ENCODE results near the gene ADGRL3.

Gene ADGRL3
- 0 to 5.6 (median 0.03) reads per million in 17 experiments for total RNA-seq

DNA sequence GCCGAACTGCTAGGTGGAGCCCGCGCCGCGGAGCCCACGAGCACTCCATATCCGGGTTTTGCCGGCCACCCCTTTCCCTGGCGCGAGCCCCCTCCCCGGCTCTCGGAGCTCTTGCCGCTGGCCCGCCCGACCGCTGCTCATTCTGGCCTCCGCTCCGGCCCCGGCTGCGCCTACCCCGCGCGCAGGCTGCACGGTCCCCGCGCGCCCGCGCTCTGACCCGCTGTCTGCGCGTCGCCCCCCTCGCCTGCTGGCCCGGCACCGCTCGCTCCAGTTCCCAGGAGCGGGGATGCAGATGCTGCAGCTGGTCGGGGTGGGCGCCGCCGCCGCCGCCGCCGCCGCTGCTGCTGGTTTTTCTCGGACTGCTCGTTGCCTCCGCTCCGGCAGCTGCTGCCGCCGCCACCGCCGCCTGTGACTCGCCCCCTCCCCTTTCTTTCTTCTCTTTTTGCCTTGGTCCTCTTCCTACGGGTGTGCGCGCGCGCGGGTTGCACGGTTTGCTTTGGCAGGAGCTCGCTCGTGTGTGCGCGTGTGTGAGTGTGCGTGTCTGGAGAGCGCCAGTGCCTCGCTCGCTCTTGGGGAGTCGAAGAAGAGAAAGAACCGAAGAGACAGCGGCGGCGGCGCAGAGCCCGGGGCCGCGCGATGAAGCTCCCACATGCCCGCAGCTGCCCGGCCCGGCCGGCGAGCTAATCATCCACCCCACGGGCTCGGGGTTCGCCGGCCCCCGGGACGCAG lies at the start of gene ADGRL3:
TSS of gene ADGRL3 (plus strand) at position 140 of the 729 bp plus-strand sequence.
- peak in 2 of 4 experiments; percentile 9 for DNase-seq

DNA sequence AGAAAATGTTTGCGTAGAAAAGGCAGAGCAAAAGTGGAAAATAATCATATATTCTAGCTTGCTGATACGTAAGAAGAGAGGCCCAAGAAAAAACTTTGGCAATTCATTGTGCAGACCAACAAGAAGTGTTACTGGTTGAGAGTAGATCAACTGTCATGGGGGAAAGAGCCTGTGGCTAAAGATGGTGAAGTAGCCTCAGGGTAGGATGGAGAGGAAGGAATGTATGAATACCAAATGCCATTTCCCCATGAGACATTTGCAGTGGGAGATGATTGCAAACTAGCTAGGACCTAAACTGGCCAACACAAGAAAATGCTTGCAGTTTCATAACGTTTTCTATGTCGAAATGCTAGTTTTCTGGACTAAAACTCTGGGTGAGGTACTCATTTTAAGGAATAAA lies 47.7 kb upstream of the ADGRL3 start:
- no peak for DNase-seq

DNA sequence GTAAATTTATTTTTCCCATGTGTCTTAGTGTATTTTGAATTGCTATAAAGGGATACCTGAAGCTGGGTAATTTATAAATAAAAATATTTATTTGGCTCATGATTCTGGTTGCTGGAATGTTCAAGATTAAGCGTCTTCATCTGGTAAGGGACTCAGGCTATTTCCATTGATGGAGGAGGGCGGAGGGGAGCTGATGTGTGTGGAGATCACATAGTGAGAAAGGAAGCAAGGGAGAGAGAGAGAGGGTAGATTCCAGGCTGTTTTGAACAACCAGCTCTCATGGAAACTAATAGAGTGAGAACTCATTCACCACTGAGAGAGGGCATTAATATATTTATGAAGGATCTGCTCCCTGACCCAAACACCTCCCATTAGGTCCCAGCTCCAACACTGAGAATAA lies 39.6 kb upstream of the ADGRL3 start:
- no peak for DNase-seq

DNA sequence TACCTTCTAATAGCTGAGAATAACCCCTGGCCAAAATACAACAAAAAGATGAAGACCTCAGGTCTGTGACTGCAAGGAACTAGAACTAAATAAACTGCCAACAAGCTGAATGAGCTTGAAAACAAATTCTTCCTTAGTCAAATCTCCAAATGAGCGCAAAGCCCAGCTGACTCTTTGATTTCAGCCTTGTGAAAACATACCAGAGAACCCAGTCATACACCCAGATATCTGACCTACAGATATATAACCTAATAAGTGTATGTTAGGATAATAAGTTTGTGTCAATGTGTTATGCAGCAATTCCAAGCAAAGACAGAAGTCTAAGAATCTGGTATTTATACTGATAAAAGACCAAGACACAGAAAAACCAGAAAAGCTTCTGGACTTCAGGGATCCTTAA lies 38.0 kb upstream of the ADGRL3 start:
- DNase-seq = no peak

- DNase-seq = no peak
Observed at GRCh38 chr4:61173799-61174198, 26.3 kb upstream of the ADGRL3 start.

GRCh38 chr4:61175495-61175894 lies 24.6 kb upstream of the ADGRL3 start:
- DNase-seq = no peak

- no peak for DNase-seq
Observed at GRCh38 chr4:61177367-61177766, 22.8 kb upstream of the ADGRL3 start.

DNA sequence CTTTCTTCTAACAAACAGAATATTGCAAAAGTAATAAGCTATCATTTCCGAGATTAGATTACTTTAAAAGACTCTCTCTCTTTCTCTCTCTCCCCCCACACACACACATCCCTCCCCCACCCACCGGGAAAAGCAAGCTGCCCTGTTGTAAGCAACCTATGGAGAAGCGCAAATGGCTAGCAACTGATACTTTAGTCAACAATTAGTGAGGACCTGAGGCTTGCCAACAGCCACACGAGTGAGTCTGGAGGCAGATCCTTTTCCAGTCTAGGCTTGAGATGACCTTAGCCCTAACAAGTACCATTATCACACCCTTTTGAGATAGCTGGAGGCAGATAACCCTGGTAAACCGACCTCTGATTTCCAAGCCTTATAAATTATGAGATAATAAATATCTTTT lies 19.7 kb upstream of the ADGRL3 start:
- DNase-seq = no peak

DNA sequence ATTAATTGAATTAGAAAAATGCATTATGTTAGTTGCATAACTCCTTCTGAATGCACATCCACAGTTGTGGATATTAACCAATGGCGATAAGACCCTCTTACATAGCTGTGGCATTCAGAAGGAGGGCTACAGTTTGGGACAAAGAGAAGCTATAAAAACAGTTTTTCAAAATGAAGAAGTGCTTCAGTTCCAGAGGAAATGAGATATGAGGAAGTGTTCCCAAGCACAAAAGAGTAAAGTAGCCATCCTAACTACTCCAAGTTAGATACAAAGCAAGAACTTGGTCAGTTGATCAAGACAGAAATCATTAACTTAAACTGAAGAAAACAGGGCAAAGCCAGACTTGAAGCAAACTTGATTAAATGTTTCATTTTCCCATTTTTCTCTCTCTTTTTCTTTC lies 17.2 kb upstream of the ADGRL3 start:
- peak in 2 of 4 experiments; percentile 30 to 47 for DNase-seq

DNA sequence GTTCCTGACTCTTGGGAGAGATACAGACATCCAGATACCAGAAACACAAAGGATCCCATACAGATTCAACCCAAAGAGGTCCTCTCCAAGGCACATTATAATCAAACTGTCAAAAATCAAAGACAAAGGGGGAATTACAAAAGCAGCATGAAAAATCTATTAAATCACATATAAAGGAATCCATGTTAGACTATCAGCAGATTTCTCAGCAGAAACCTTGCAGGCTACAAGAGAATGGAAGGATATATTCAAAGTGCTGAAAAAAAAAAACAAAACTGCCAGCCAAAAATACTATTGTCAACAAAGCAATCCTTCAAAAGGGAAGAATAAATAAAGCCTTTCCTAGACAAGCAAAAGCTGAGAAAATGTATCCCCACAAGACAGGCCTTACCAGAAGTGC lies 14.8 kb upstream of the ADGRL3 start:
- no peak for DNase-seq

GRCh38 chr4:61192392-61192791 lies 7.7 kb upstream of the ADGRL3 start:
- DNase-seq = no peak

- DNase-seq = no peak
Observed at GRCh38 chr4:61193863-61194262, 6.3 kb upstream of the ADGRL3 start.

- DNase-seq = no peak
Observed at GRCh38 chr4:61194571-61194970, 5.6 kb upstream of the ADGRL3 start.

GRCh38 chr4:61195101-61195500 lies 5.0 kb upstream of the ADGRL3 start:
- no peak for DNase-seq

DNA sequence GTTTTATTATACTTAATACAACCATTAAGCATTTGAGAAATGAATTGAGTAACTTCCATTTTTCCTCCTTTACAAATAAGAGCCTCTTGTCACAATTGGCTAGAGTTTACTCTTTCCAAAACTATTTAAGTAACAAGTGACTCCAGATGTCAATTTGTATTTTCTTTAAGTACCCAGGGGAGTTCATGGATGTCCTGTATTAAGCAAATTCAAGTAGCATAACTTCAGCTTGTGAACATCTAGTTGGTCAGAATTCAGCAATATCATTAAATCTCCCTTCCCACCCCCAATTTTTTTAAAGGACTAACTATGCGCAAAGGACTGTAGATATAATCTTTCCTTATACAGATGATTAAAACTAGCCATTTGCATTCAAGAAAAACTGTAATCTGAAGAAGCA lies 1.4 kb upstream of the ADGRL3 start:
- no peak for DNase-seq

DNA sequence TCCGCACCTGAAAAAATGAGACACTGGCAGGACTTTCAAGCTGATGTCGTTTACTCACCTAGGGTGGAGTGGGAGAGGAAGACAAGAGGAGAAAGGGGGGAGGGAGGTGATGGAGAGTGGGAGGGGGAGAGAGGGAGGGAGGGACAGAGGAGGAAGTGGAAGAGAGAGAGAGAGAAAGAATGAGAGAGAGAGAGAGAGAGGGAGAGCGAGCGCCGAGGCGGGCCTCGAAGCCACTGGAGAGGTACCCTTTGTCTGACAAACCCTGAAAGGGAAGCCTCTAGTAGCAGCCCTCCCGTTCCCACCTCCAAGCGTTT lies 296 bp upstream of the ADGRL3 start:
- no peak for DNase-seq

DNA sequence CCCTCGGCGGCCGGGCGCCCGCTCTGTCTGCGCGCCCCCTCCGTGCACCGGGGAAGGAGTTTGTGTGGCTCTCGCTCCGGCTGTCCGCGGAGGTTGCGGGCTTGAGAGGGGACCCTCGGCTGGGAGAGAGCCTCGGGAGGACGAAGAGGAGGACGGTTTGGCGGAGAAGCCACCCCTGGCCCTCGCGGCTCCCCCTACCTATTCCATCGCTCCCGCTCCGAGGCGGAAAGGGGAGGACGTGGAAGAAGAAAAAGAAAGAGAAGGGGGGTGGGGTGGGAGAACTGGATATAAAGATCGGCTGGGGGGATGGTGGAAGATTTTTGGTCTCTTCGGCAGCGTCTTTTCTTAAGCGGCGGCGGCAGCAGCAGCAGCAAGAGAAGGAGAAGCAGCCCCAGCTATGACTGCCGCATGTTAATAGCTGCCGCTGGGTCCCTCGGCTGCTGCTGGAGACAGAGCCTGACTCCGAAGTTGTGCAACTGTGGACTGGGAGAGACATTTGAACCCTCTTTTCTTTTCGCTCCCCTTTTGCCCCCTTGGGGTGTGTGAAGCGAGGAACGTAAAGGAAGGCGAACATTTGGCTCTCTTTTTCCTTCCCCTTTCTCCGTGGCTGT lies 895 bp downstream of the ADGRL3 start:
- peak in 3 of 4 experiments; percentile 1 to 34 (median 27) for DNase-seq

GRCh38 chr4:61201561-61201960 lies 1.4 kb downstream of the ADGRL3 start:
- DNase-seq = no peak

DNA sequence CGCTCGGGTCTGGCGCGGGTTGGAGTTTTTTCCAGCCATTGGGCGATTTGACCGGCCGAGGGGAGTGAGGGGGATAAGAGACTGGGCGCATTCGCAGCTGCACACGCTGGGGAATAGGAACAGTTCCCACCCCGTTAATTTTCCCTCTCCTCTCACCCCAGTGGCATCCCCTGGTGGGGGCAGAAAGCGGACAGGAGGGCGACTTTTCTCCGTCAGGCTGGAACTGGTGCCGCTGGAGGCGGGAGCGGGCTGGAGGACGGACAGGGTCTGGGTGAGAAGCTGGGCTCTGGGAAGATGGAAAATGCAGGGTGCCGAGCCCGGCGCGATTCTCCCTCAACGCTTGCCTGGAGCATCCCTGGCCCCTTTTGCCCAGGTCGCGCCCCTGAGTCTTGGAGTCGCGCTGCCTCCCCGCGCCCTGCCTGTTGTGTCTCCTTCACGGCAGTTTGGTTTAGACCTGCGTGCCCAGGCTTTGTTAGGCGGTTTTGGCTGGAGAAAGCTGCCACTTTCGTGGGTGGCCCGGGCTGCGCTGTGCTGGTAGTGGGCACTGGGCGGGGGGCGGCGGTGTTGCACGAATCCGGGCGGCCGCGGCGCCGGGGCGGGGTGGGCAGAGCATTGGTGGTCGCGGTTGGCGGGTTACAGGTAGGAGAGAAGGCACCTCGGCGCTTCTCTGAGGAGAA lies 2.0 kb downstream of the ADGRL3 start:
- no peak for DNase-seq

DNA sequence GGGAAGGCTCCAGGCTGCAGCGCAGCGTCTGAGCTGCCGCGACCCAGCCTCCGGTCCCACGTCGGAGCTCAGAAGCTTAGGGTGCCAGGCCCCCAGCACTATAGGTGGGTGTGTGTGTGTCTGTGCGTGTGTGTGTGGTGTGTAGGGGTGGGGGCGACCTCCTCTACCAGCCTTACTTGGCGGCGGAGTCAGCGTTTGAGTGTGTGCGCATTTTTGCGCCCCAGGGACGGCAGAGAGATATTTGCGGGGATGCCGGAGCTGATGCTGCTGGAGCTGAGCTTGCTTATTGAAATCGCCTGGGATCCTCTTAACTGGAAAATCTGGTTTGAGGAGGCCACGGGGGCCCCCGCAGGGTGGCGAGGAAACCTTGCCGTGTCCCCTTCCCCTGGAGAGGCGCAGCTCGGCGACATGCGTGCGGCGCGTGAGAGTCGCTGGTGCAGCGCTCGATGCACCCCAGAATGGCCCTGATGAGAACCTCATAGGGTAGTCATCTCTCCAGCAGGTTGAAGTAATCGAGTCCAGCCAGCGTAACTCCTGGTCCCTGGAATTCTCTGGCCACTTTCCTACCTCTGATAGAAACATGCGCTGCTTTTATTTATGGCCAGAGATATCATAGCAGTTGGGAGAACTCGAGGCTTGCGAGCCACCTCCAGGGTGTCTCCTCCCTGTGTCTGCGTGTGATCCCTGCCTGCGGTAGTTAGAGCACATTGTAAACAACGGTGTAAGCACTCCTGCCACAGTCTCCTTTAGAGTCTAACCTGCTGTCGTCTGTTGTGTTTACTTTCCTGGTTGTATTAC lies 2.7 kb downstream of the ADGRL3 start:
- no peak for DNase-seq

DNA sequence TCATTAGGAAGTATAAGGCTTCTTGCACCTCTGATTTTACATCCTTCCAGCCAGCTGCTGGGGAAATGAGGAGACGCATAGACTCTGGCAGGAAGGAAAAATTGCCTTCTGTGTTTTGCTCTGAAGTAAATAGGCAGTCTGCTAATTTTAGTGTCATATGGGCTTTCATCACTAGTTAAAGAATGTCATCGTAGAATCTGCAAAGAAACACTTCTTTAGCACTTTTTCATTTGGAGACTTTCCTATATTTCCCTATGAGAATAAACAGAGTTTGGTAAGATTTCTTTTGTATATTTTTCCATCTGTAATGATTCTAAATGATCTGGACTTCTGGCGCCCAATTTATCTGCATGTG lies 3.3 kb downstream of the ADGRL3 start:
- no peak for DNase-seq

DNA sequence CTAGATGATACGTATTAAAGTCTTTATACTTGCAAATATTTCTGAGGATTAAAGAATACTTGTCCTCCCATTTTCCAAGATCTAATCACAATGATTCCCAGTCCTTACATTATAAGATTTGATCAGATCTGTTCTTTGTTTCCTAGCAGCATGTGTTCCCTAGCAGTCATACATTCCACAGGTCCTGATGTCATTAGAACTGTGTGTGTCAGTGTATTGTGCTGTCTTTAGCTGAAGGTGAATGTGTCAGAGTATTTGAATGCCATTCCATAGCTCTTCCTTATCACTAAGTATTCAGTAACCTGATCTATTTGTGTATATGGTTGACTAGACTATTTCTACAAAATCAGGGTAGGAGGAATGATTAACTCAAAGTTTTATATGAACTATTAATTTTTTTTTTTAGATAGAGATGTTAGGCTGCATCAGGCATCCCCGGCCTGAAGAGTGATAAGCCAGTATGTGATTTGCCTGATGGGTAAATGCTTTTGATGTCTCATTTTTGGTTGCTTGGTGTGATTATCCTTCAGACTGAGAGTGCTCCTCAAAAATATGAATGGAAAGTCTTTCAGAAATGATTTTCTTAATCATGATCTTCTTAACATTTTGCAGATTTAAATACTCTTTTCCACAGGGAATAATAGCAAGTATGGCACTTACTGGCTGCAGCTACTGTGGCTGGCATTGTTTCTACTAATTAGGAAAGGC lies 4.4 kb downstream of the ADGRL3 start:
- no peak for DNase-seq

DNA sequence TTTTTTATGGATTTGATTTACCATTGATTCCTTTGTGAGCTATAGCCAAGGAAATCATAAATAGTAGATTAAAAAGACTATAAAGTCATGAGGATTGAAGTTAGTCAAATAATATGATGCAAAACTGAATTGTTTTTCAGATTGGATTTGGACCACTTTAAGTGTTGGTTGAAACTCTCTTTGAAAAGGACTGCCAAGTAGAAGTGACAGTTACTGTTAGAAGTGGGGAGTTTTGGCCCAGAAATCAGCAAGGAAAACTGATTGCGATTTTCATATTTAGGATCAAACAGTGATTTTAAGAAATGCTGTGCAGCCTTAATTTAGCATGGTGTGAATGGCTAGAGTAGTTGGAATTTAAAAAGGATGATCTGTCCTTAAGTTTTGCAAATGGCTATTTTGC lies 4.9 kb downstream of the ADGRL3 start:
- no peak for DNase-seq
